GM21825 (cell line): Measurements from ENCODE around the gene TBCA.

ENCODE experiments used
- ATAC-seq: cut with Tn5 transposase; IDR thresholded peaks from one replicate; pipeline ENCODE4 v1.9.1; 2021; ENCODE audit warnings: mild to moderate bottlenecking, moderate library complexity; ENCODE audit not compliant: unreplicated experiment

Gene TBCA

DNA sequence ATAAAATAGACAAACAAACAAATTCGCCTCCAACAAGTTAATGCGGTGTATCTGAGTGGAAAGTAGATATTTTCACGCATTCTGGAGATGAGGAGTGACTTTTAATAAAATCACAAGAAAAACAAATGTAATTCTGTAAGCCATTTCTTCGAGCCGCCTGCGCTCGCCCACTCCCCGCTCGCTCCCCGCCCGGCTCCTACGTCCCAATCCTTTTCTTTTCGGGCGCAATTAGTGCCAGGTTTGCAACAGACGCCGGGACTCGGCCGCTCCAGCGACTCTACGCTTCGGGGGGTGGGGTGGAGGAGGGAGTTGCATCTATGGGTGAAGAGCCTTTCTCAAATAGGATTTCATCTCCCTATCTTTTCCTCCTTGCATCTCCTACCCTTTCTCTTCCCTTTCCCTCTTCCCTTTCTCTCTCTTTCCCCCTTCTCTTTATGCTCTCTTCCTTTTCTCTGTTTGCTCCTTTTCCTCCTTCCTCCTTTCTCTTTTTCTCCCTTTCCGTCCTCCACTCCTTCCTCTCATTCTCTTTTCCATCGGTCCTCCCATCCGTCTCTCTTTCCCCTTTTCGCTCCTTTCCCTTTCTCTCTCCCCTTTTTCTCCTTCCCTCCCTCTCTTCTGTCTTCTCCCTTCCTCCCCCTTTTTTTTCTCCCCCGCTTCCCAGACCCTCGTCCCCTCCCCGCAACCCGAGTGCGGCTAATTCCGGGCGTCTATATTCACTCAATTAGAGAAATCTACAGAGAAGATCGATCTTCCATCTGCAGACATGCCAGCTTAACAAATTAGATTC is 131.6 kb downstream of the TBCA start:
- no peak for ATAC-seq

- ATAC-seq: no peak
Measured at GRCh38 chr5:77643654-77644370, 132.3 kb downstream of the TBCA start.

DNA sequence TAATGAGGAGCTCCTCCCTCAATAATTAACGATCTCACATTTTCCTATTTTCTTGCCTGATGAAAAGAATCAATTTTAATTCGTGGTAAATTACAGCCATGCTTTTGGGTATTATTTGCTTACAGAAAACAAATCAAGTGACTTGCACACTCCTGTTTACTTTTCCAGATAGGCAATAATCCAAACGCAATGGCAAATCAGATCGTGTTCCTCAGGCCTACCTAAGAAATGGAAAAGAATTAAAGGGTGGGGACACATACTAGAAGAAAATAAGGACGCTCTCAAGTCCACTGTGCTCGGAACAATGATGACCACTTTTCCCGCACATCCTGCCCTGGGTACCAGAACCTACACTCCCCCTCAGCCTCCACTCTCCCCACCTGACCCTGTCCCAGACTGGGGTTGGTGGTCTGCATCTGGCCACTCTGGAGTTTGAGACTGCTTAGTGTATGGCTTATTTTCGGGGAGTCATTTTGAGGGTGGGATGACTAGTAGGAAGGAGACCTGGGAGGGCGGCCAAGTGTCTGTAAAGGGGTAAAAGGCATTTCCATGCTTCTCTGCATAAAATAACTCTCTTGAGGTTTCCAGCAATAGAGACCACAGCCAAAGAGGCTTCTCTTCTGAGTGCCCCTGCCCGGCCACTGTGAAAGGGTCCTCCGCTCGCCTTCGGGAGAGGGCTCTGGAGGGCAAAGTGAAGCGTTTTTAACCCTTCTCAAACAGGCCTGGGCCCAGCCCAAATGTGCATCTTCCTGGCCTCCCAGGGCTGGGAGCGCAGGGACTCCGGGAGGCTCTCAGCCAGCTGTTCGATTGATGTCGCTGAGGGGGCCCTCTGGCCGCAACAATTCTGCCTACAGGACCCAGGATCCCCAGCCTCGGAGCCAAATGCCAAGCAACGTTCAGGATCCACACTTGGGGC is 133.1 kb downstream of the TBCA start:
- no peak for ATAC-seq

DNA sequence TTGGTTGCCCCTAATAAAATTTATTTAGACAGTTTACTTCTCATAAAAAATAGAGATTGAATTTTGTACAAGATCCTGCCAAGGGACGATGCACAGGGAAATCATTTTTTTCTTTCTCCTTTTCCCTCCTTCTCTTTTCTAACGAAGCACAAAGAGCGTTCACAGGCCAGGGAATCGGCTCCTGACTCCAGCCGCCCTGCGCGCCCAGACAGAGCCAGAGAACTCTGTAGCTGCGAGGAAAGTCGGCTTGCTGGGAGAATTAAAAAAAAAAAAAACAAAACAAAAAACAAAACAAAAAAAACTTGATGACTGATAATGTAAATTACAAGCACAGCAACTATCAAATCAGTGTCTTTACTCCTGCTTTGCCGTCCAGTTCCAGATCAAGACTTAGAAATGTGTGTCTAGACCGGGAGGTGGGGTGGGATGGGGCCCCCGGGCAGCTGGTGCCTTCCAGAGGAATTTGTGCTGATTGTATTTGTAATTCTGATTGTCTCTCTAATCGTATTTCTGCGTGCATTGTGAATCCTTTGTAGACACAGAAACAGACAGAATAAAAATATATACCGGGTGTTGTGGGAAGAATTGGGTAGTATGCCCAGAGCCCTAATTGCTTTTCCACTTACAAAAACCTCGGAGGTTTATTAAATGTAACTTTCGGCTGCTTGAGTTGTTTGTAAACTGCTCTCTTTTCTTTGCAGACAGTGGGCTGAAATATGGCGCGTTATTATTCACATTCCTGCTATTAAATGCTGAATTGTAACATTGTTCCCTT is 134.0 kb downstream of the TBCA start:
- no peak for ATAC-seq

DNA sequence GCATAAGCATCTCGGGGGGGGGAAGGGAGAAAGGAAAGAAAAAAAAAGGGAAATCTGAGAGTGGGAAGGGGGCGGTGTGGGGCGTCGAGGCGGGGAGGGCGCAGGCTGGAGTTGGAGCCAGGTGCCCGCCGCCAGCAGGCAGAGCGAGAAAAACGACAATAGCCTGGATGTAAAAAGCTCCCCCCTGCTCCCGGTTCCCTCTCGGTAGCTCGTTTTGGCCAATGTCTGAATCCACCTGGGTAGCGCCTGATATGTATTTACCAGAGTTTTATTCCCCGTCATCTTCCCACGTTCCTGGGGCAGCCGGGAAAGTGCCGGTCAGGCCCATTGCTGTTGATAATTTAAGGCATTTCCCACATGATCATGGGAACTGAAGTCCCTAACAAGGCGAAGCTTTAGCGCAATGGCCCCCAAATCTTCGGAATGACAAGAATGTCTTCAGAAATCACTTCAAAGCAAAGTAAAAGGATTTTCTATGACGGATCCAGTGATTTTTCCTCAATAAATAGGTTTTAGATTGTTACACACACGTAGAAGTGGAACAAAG is 134.7 kb downstream of the TBCA start:
- no peak for ATAC-seq
